ENCODE measurements around the gene FAM81A.

FAM81A gene

DNA sequence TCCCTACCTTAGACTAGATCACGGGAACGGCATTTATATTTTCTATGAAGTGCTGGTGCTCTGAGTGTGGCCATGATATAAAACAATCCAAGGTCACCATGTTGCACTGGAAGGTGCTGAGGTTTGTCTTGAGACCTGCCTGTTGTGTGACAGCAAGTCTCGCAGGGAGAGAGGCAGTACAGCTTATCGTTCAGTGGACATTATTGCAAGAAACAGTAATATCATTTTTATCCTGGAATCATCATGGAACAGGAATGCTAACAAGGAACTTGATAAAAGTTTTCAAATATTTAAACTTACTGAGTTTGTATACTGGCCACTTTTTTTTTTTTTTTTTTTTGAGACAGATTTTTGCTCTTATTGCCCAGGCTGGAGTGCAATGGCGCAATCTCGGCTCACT, 133.6 kb downstream of the FAM81A start:
- no peak for DNase-seq (ENCODE audit: low read depth in 1 of 2, low spot score in 1 of 2)

Data from stimulated activated CD4-positive, alpha-beta T cell treated with anti-CD3 and anti-CD28 coated beads, Interleukin-15, amount 100 ng/mL, for 1 hour (primary cell).